Left lung (tissue), 10 donors: ENCODE measurements around the gene CWC25. TPM values are rescaled to one million over a fixed set of nuclear protein-coding genes. Genes with fewer than 3 reads are reported as not detected.

Experiments
- ATAC-seq: fragments of 200-7000 bp; cut with Tn5 transposase; one replicate; pipeline ENCODE4 v1.9.1; 2020; ENCODE audit warnings: moderate library complexity
- DNase-seq, 4 donors: peaks; one replicate each; pipeline ENCODE4 v3.0.0-alpha.2; 2013 to 2020
- H3K27ac ChIP-seq, 2 donors: fragments of 200-600 bp; sonication (generic) in 1 of 2; one replicate each; pipeline versions ENCODE4 v1.5.0 to v1.8.0; 2020 to 2021
- H3K27me3 ChIP-seq, 2 donors: fragments of 200-600 bp; sonication (generic) in 1 of 2; one replicate each; pipeline versions ENCODE4 v1.5.0 to v1.8.0; 2020 to 2021
- H3K36me3 ChIP-seq, 2 donors: fragments of 200-600 bp; sonication (generic) in 1 of 2; one replicate each; pipeline versions ENCODE4 v1.5.0 to v1.8.0; 2020 to 2021
- H3K4me1 ChIP-seq, 2 donors: fragments of 200-600 bp; one replicate each; pipeline ENCODE4 v1.8.0; 2021
- H3K4me3 ChIP-seq, 2 donors: fragments of 200-600 bp; sonication (generic) in 1 of 2; one replicate each; pipeline versions ENCODE4 v1.5.0 to v1.8.0; 2020 to 2021; ENCODE audit warnings: mild to moderate bottlenecking in 1 of 2
- H3K9me3 ChIP-seq, 2 donors: fragments of 200-600 bp; sonication (generic) in 1 of 2; one replicate each; pipeline versions ENCODE4 v1.5.0 to v1.8.0; 2020 to 2021
- CTCF ChIP-seq, 2 donors: fragments of 200-600 bp; sonication (generic) in 1 of 2; IDR thresholded peaks; one replicate each; pipeline versions ENCODE4 v1.5.0 to v1.8.0; 2021; ENCODE audit warnings: antibody characterized with exemption in 2 of 2
- intact Hi-C, 2 donors: fragments of 100-400 bp; cut with DNase I; formaldehyde crosslinking; loops; one replicate each; pipeline versions ENCODE4 v1.11.2 to v1.14.2; 2022
- microRNA-seq, 2 donors: library from miRNA; unstranded; fragments of <30 nt; microRNA quantifications; one replicate each; pipeline ENCODE4, GENCODE V29; 2019
- polyA plus RNA-seq, 6 donors: library from polyadenylated mRNA; unstranded; fragments of 120-200 nt; gene quantifications; one replicate each; pipeline ENCODE4 v1.2.1, GENCODE V29; 2013; ENCODE audit not compliant: insufficient read length in 6 of 6
- total RNA-seq, 2 donors: library from RNA; stranded (reverse); fragmentation: NEBNext Ultra II Directional; extraction: Animal tissue kit (Norgen Biotek cat#: 25700); gene quantifications; one replicate each; pipeline ENCODE4 v1.2.1, GENCODE V29; 2021
- donor health status: DM: no; HTN: yes; CAD: no.
- donor health status: DM: no; HTN: no; CAD: no.

CWC25 gene
- total and polyA plus RNA-seq, 8 donors, result 15.0 to 29.3 (median 25.6) TPM

DNA sequence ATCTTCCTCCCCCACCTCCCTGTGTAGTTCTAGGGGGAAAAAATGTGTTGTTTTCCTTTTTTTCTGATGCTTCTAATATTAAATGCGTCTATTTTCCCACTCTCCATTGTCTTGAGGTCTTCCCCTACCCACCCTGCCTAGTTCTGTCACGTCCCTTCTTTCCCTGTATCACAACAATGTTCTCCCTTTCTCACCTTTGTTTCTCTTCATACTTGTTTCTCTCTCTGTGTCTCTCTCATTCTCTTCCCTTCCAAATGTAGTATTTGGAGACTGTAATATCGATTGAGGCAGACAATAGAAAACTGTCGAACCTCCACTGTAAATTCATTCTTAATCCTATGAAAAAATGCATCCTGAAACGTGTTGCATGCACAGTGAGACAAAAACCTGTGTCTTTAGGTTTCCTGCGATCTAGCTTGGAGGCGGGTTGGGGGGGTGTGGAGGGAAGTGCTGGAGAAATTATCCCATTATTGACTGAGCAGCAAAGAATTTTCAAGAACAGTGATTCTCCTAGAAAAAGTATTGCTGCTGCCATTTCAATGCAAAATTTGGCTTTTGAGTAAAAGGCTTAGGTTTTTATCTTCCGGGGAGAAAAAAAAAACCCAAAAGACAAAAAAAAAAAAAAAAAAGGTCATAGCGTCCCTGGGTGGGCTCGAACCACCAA, 73.8 kb downstream of the CWC25 start:
- no peak for TF ChIP-seq CTCF (IDR thresholded peaks at IDR 0.05)
- DNase-seq (no peak), ATAC-seq (no peak)
- intact Hi-C loops, result no loop called here
- Histone ChIP-seq H3K36me3 (peaks cover 0 to 25% of the 10 kb centered on the region in 2 donors), H3K27ac (peak overlapping the region; percentile 88 to 90), H3K9me3 (no peaks in the 10 kb centered on the region), H3K4me3 (peak overlapping the region; percentile 91 to 97), H3K27me3 (peaks cover 0 to 54% of the 10 kb centered on the region in 2 donors), H3K4me1 (peaks cover 18 to 71% of the 10 kb centered on the region in 2 donors)

Small RNA genes lying within 50 kb of the gene (microRNA-seq; reads per million reads assigned to microRNA genes)
- gene MIR4727, result 1.2 to 1.5 reads per million in 2 donors

Other genes starting within 250 kb of the CWC25 start
- gene SRCIN1, start 219.4 kb downstream of the CWC25 start, total RNA-seq, result 1 to 10 TPM; 2.7 to 2.8 TPM
- 10 to 100 TPM in 2 of 6 donors, 1 to 10 TPM in 4; 5.6 to 10.6 (median 8.5) TPM for gene SRCIN1, start 219.4 kb downstream of the CWC25 start, polyA plus RNA-seq
- 1 to 10 TPM; 1.5 to 2.1 TPM for gene EPOP, start 150.4 kb downstream of the CWC25 start, total RNA-seq
- 1 to 10 TPM; 1.6 to 2.1 (median 1.7) TPM for gene EPOP, start 150.4 kb downstream of the CWC25 start, polyA plus RNA-seq
- 100 to 1,000 TPM in 1 of 2 donors, 10 to 100 TPM in 1; 80.0 to 102 TPM for gene MLLT6, start 120.0 kb downstream of the CWC25 start, total RNA-seq
- gene MLLT6, start 120.0 kb downstream of the CWC25 start, polyA plus RNA-seq, result 100 to 1,000 TPM; 103 to 143 (median 124) TPM
- gene CISD3, start 95.0 kb downstream of the CWC25 start, total RNA-seq, result 10 to 100 TPM; 32.9 to 49.2 TPM
- gene CISD3, start 95.0 kb downstream of the CWC25 start, polyA plus RNA-seq, result 10 to 100 TPM in 4 of 6 donors, 1 to 10 TPM in 2; 8.6 to 19.4 (median 12.1) TPM
- gene PCGF2, start 77.0 kb downstream of the CWC25 start, total RNA-seq, result 10 to 100 TPM; 40.0 to 49.5 TPM
- gene PCGF2, start 77.0 kb downstream of the CWC25 start, polyA plus RNA-seq, result 100 to 1,000 TPM in 1 of 6 donors, 10 to 100 TPM in 5; 73.8 to 102 (median 90.0) TPM
- 100 to 1,000 TPM; 123 to 191 TPM for gene PSMB3, start 72.6 kb downstream of the CWC25 start, total RNA-seq
- 10 to 100 TPM; 84.9 to 96.1 (median 87.9) TPM for gene PSMB3, start 72.6 kb downstream of the CWC25 start, polyA plus RNA-seq
- 10 to 100 TPM; 39.8 to 43.3 TPM for gene PIP4K2B, start 25.8 kb downstream of the CWC25 start, total RNA-seq
- 10 to 100 TPM; 84.8 to 94.3 (median 88.2) TPM for gene PIP4K2B, start 25.8 kb downstream of the CWC25 start, polyA plus RNA-seq
- gene RPL23, start 28.4 kb upstream of the CWC25 start, total RNA-seq, result 1,000 to 10,000 TPM; 1,144 to 1,160 TPM
- gene RPL23, start 28.4 kb upstream of the CWC25 start, polyA plus RNA-seq, result 1,000 to 10,000 TPM; 2,610 to 3,076 (median 2,714) TPM
- gene LASP1, start 44.7 kb upstream of the CWC25 start, total RNA-seq, result 100 to 1,000 TPM; 163 to 172 TPM
- gene LASP1, start 44.7 kb upstream of the CWC25 start, polyA plus RNA-seq, result 100 to 1,000 TPM; 141 to 175 (median 155) TPM
- not detected for gene FBXO47, start 142.1 kb upstream of the CWC25 start, total RNA-seq
- not detected for gene FBXO47, start 142.1 kb upstream of the CWC25 start, polyA plus RNA-seq